HTERT RPE-1 (cell line): Measurements from ENCODE around the gene ATF4.

Experiments
- in situ Hi-C: fragments of 300-500 bp; cut with MboI; formaldehyde crosslinking; loops from 4 replicates; pipeline ENCODE4 v1.14.3; 2020; ENCODE audit warnings: low sequenced_read_pairs

ATF4 gene, protein sequence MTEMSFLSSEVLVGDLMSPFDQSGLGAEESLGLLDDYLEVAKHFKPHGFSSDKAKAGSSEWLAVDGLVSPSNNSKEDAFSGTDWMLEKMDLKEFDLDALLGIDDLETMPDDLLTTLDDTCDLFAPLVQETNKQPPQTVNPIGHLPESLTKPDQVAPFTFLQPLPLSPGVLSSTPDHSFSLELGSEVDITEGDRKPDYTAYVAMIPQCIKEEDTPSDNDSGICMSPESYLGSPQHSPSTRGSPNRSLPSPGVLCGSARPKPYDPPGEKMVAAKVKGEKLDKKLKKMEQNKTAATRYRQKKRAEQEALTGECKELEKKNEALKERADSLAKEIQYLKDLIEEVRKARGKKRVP

DNA sequence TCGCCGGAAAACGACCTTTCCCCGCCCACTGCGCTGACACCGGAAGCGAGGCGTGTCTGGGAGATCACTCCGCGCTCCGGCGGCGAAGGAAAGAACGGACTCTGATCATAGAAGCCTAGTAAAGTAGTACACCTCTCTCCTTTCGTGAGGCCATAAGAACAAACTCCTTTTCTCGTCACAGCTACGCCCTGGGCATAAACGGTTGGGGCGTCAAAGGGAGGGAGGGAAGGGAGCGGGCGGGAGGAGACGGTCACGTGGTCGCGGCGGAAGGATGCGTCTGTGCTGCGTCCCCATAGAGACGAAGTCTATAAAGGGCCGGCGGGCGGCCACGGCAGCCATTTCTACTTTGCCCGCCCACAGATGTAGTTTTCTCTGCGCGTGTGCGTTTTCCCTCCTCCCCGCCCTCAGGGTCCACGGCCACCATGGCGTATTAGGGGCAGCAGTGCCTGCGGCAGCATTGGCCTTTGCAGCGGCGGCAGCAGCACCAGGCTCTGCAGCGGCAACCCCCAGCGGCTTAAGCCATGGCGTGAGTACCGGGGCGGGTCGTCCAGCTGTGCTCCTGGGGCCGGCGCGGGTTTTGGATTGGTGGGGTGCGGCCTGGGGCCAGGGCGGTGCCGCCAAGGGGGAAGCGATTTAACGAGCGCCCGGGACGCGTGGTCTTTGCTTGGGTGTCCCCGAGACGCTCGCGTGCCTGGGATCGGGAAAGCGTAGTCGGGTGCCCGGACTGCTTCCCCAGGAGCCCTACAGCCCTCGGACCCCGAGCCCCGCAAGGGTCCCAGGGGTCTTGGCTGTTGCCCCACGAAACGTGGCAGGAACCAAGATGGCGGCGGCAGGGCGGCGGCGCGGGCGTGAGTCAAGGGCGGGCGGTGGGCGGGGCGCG is at the start of gene ATF4:
TSS of gene ATF4 (plus strand) at position 337 of the 880 bp plus-strand sequence. CDS start 884 bp downstream, outside the sequence.
- in situ Hi-C loops = no loop called here

DNA sequence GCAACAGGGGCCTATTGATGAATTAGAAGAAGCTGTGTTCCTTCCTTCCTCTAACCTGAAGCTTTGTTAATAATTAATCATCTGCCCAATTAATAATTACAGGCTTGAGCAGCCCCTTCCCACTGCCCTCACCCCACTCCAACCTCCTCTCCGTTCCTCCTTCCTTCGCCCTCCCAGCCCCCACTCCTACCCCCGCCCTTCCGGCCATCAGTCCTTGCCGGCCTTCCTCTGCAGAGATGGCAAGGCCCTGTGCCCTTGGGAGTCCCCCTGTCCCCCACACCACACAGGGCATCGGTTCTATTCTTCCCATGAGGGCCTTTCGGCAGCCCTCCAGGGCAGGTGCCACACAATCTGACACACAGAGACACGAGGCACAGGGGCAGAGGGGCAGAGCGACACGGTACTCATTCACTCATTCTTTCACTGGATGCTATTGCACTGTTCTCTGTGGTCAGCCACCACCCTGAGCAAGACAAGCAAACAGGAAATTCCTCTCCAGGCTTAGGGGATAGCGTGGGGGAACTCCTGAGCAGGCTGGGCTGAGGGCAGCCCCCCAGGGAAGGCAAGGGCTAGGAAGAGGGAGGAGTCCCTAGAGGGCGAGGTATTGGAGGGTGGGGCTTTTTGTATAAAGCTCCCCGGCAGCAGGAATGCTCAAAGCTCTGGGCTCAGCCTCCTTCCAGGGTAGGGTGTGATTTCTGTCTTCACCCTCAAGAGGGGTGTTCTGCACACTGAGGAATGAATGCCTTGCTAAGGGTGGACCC is 48.8 kb upstream of the ATF4 start:
- in situ Hi-C loops = no loop called here

DNA sequence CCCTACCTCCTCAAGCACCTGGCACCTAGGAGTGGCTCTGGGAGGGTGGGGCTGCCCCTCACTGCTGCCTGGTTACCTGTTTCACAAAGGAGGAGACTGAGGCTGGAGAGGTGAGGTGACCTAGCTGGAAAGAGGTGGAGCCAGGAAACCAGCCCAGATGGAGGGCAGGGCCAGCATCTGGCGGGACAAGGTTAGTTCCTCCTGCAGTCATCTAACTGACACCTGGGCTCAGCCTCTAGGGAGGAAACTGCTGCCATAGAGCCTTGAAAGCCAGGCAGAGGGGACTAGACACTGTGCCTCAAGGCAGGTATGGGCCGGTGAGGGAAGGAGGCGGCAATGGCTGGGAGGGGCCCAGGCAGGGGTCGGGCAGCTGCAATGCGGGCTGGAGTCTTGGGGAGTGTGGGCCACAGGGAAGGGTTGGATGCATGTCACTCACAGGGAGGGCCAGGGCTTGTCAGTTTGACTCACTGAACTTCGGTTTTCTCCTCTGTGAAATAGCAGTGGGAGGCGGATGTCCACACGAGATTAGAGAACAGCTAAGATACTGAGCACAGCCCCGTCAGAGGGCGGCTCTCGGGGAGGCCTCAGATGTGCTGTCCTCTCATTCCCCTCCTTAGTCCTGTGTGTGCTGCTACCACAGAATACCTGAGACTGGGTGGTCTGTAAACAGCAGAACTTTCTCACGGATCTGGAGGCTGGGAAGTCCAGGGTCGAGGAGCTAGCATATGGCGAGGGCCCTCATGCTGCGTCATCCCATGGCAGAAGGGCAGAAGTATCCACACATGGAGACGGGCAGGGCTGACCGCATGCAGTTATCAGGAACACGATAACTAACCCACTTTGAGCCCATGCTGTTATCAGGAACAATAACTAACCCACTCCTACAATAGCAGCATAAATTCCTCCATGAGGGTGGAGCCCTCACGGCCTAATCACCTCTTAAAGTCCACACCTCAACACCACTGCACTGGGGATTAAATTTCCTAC is 47.5 kb upstream of the ATF4 start:
- in situ Hi-C loops = no loop called here

- in situ Hi-C loops = no loop called here
These were observed 46.5 kb upstream of the ATF4 start for GRCh38 chr22:39473851-39474250.

DNA sequence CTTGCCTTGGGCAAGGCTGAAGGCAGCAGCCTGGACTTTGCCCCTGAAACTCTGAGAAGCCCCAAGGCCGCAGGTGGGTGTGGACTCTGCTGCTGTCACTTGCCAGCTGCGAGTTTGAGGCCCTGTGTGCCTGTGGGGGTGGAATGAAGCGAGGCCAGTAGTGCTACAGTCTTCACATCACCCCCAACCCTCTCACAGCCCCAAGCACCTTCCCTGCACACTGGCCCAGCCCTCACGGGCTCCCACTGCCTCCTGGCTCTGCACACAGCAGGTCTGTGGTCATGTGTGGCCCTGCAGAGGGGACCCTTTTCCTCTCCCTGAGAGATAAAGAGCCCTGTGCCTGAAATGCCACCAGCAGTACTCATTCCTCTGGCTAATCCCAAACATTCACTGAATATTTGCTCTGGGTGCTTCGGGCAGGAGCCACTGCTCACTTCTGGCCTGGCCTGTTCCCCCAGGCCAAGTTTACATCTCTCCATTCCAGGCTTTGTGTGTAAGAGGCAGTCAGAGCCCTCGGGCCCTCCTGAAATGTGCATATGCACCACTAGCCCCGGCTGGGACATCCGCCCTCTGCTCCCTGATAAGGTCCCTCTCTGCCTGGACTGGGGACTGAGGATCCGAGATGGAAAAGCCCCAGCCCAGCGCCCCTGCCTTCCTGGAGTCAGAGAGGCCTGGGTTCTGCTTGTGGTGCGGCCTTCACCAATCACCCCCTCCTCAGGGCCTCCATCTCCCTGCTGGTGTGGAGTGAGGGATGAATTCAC is 45.8 kb upstream of the ATF4 start:
- in situ Hi-C loops = no loop called here

DNA sequence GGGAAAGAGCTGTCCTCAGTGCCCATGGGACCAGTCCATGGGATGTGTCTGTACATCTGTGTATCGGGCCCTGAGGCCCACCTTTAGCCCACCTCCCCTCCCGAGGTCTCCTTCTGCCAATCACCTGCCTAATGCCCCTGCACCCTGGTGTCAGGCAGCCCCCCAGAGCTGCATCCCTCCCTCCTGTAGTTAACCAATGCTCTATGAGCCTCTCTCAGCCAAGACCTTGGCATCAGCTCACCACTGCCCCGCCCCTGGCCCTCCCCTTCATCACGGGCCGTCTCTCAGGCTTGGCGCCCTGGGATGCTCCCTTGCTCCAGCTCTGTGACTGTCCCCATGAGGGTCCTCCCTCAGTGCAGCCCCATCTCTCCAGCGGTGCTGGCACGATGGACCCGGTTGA is 45.0 kb upstream of the ATF4 start:
- in situ Hi-C loops = no loop called here

DNA sequence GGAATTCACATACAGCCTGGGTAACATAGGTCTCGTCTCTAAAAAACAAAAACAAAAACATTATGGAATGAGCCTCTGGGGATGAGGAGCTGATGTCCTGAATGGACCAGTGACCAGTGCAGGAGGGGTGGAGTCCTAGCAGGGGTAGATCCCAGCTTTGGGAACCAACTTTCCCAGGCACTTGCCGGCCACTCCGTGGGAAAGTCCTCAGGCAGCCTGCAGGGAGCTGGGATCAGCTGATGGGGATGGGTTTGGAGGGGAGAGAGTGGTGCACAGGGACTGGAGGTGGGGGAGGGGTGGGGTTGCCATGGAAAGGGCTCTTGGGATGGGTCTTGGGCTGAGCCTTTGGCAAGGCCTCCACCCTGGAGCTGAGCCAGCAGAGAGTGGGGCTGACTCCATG is 44.5 kb upstream of the ATF4 start:
- in situ Hi-C loops = no loop called here

GRCh38 chr22:39476664-39477063 is 43.7 kb upstream of the ATF4 start:
- in situ Hi-C loops = no loop called here

DNA sequence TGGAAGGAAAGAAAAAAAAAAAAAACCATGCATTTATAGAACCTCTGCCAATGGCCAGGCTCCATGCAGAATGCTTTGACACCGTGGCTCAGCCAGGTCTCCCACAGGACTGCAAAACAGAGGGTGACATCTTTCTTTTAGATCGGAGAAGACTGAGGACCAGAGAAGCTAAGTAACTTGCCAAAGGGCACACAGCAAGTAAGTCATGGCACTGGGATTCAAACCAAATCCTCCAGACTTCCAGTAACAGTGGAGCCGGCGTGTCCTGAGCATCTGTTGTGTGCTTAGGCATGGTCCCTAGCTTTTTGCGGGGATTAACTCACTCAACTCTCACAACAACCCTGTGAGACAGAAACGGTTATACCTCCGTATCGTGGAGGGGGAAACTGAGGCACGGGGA is 42.8 kb upstream of the ATF4 start:
- in situ Hi-C loops = no loop called here

- in situ Hi-C loops = no loop called here
These were observed 41.9 kb upstream of the ATF4 start for GRCh38 chr22:39478441-39478850.

DNA sequence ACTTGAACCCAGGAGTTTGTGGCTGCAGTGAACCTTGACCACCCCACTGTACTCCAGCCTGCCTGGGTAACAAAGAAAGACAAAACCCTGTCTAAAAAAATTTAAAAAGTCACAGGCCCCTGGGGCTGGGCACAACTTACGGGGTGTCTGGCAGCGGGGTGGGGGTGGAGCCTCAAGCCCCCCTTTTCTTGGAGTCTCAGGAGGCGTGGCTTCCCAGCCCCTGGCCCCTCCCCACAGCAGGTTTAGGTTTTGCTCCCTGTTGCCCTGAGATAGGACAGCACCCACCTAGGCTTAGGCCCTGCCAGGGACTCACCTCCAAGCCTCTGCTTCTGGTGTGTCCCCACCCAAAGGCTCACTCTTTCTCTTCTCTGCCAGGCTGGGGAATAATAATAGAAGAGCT is 41.1 kb upstream of the ATF4 start:
- in situ Hi-C loops = no loop called here

- in situ Hi-C loops = no loop called here
These were observed 39.8 kb upstream of the ATF4 start for GRCh38 chr22:39480557-39480956.

DNA sequence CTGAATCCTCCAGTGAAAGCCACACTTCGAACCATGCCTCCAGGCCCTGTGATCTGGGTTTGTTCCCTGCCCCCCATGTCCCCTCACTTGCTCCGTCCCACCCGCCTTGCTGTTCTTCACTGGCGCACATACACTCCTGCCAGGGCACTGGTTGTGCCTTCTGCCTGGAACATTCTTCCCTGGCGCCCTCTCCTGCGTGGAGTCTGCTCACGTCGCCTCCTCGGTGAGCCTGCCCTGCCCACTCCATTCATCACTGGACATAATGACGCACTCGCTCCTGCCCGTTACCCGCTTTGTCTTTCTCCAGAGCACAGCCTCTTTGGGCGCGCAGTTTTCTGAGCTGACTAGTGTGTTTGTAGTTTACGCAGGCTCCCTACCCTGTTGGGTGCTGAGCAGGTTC is 39.3 kb upstream of the ATF4 start:
- in situ Hi-C loops = no loop called here

GRCh38 chr22:39481595-39481994 is 38.8 kb upstream of the ATF4 start:
- in situ Hi-C loops = no loop called here

DNA sequence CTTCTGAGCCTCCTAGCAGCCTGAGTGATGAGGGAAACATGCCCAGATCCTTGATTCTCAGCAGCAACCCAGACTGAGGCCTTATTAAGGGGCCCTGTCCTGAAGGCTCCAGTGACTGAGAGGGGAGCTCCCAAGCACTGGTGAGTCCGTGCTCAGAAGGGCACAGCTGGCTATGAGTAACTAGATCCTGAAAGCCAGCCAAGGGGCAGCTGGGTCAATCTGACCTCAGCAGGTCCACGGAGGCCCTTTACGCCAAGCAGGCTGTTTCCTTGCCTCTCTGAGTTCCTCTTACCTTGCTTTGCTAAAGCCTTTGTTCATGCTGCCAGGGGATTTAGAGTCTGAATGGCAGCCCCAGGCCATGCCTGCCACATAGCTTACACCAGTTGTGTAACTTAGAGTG is 37.6 kb upstream of the ATF4 start:
- in situ Hi-C loops = no loop called here

GRCh38 chr22:39486951-39487825 is 33.2 kb upstream of the ATF4 start:
- in situ Hi-C loops = no loop called here

DNA sequence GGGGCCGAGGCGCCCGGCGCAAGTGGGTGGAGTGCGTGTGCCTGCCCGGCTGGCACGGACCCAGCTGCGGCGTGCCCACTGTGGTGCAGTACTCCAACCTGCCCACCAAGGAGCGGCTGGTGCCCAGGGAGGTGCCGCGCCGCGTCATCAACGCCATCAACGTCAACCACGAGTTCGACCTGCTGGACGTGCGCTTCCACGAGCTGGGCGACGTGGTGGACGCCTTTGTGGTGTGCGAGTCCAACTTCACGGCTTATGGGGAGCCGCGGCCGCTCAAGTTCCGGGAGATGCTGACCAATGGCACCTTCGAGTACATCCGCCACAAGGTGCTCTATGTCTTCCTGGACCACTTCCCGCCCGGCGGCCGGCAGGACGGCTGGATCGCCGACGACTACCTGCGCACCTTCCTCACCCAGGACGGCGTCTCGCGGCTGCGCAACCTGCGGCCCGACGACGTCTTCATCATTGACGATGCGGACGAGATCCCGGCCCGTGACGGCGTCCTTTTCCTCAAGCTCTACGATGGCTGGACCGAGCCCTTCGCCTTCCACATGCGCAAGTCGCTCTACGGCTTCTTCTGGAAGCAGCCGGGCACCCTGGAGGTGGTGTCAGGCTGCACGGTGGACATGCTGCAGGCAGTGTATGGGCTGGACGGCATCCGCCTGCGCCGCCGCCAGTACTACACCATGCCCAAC is 32.4 kb upstream of the ATF4 start:
- in situ Hi-C loops = no loop called here

DNA sequence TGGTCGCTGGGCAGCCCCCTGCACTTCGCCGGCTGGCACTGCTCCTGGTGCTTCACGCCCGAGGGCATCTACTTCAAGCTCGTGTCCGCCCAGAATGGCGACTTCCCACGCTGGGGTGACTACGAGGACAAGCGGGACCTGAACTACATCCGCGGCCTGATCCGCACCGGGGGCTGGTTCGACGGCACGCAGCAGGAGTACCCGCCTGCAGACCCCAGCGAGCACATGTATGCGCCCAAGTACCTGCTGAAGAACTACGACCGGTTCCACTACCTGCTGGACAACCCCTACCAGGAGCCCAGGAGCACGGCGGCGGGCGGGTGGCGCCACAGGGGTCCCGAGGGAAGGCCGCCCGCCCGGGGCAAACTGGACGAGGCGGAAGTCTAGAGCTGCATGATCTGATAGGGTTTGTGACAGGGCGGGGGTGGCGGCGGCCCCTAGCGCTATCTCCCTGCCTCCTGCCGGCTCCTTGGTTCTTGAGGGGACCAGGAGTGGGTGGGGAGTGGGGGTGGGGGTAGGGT is 31.7 kb upstream of the ATF4 start:
- in situ Hi-C loops = no loop called here
